DMS79 treated with DMSO at 0.1 percent for 48 hours (cell line): ENCODE measurements around the gene PHF2.

Source experiments
- DNase-seq: peaks from one replicate; lab custom pipeline; 2025; lab: John Stamatoyannopoulos, UW

PHF2 gene

DNA sequence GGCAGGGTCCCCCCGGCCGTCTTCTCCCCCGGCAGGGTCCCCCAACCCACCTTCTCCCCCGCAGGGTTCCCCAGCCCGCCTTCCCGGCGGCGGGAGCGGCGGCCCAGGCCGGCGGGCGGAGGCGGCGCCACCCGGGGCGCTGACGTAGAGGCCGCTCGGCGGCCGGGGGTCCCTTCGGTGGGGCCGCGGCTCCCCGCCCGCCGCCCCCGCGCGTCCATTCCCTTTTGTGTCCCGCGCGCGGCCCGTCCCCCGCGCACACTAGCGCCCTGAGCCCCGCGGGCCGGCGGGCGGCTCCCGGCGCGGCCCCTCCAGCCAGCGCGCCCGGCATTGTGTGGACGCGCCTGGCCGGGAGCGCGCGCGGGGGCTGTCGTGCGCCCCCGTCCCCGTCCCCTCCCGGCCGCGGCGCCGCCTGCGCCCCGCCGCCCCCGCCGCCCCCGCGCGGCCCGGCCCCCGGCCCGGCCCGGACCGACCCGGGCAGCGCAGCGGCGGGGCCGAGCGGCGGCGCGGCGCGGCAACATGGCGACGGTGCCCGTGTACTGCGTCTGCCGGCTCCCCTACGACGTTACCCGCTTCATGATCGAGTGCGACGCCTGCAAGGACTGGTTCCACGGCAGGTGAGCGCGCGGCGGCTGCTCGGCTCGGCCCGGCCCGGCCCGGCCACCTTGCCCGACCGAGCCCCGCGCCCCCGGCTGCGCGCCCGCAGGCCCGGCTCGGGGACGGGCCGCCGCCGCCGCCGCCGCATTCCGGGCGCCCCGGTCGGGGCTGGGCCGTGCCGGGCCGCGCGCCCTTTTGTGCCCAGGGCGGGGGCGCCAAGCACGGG, at the start of gene PHF2:
Gene PHF2, plus strand, starts transcription at position 327 of the 820 bp plus-strand sequence. Its CDS starts 190 bp downstream, at position 517.
- no peak for DNase-seq

DNA sequence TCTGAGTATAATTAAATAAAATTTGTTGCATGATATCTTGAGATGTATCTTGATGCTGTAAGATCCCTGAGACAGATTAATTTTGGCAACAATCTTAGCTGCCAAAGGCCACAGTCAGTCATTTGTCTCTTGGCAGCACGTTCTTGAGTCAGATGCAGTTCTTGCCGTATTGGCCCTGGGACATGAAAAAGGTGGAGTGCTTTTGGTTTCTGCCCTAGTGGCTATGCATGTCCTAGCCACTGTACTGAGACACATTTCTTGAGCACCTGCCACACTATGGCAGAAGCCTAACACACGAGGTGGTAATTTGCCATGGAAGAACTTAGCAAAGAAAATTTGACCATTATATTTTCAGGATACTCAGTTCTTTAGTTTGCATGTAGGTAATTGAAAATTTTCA, 45.0 kb upstream of the PHF2 start:
- no peak for DNase-seq

DNA sequence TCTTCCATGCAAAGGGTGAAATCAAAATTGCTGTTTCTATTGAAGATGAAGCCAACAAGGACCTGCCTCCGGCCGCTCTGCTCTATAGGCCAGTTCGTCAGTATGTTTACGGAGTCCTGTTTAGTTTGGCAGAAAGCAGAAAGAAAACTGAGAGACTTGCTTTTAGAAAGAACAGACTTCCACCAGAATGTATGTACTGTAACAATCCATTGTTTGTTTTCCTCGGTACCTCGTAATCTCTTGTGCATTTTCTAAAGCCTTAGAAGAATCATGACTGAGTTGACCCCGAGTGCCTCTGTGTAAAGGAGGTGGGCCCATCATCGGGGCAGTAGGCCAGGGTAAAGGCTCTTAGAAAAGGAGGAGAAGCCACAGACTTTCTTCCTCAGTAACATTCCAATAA, 44.2 kb upstream of the PHF2 start:
- DNase-seq: no peak

GRCh38 chr9:93533863-93534262, 42.5 kb upstream of the PHF2 start:
- no peak for DNase-seq

- no peak for DNase-seq
Measured at GRCh38 chr9:93536167-93536566, 40.2 kb upstream of the PHF2 start.

DNA sequence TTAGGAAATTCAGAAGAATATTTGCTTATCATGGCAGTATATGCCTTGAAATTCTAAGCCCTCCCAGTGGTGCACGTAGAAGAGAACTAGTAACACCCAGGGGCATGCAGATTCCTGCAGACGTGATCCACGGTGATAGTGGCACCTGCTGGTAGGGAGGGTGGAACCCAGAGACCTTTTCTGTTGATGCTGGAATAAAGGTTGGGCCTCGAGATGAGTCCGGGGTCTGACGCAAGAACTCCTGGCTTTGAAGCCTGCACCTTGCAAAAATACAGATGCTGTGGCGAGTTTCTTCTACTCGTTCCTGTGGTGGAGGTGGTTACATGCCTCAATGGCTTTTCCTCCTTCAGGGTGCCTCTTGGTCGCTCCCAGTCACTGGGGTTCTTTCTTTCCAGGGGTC, 39.5 kb upstream of the PHF2 start:
- no peak for DNase-seq

DNA sequence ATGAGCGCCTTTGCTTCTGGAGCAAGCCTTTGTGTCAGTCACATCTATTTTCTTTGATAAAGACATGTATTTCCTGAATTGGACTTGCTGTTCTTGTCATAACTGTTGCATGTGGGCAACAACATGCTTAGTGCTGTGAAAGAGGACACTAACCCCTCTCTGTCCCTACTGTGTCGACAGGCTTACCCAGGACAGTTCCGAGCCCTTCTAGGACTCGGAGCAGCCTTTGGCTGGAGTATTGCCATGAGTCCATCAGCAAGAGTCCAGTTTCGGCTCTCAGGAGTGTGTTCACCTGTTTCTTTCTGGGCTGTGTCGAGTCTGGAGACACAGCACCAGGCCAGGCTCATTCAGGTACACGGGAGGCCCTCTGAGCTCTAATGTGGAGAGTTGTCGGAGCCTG, 36.1 kb upstream of the PHF2 start:
- DNase-seq: no peak

GRCh38 chr9:93541005-93541404, 35.4 kb upstream of the PHF2 start:
- no peak for DNase-seq

DNA sequence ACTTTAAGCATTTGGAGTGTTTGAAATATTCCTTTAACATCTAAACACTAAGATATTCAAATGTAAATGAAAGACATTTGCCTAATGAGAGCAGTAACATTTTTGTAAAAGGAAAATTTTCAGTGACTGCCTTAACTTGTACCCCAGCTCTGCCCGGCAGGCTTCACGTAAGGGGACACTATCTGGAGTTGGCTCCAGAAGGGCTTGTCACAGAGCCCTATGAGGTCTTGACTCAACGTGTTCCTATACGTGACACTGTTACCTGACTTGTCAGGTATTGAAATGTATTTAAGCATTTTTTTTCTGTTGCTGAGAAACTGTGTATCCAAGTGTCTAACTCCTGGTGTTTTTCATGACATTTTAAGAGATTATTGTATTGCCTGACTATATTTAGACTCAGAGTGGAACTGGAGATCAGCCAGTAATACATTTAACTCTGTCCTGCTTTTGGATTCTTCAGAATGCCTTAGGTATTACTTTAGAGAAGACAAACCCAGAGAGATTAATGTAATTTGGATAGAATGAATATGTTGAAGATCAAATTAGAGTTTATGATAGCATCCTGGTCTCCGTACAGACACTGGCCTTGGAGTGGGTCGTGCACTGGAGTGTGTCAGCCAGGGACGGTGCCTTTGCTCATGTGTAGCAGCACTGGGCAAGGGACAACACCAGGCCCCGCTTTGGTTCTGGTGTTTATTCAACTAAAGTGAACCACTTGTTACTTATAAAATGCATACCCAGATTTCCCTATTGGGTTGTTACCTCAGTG, 34.6 kb upstream of the PHF2 start:
- no peak for DNase-seq

GRCh38 chr9:93543117-93543516, 33.3 kb upstream of the PHF2 start:
- DNase-seq: no peak

- no peak for DNase-seq
Measured at GRCh38 chr9:93546356-93546755, 30.0 kb upstream of the PHF2 start.

DNA sequence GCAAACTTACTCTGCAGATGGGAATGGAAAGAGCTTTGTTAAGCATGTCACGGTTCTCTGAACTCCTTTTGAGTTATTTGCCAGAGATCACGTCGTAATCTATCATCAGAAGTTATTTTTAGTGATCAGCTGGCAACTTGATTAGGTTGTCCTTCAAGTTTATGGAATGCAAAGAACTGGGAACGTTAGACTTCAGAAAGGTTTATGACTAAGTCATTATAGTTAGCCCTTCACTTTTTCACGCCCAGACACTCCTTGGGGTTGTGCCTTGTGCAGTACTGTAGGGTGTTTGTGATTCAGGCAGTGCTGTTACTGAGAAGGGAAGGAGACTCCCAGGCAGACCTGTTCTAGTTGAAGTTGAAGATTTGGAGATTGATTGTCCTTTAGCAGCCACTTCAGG, 26.8 kb upstream of the PHF2 start:
- no peak for DNase-seq

GRCh38 chr9:93552923-93553322, 23.5 kb upstream of the PHF2 start:
- DNase-seq: no peak

GRCh38 chr9:93555370-93555769, 21.0 kb upstream of the PHF2 start:
- DNase-seq: no peak

DNA sequence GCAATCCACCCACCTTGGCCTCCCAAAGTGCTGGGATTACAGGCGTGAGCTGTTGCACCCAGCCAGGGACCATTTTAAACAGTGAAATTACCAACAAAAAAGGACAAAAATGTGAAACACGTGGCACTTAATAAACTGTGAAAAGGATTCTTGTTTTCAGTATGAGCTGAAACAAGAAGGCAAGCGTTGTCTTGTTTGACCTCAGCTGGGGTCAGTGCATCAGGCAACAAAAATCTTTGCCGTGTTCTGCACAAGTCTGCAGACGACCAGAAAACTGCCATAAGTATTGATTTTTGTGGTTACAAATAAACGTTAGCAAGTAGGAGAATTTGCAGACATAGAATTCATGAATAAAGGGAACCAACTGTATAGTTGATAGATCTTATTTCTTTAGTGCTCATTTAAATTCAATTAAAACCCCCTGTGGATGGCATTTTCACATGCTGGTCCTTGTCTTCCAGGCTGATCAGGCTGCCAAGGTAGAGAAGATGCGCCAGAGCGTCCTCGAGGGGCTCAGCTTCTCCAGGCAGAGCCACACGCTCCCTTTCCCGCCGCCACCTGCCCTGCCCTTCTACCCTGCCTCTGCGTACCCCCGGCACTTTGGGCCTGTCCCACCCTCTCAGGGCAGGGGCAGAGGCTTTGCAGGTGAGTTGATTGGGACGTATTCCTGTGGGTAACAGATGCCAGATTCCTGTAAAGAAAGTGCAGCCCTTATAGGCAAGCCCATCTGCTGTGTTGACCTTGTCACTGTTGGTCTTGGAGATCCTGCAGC, 18.8 kb upstream of the PHF2 start:
- DNase-seq: no peak

- DNase-seq: no peak
Measured at GRCh38 chr9:93558503-93558902, 17.9 kb upstream of the PHF2 start.

GRCh38 chr9:93560991-93561390, 15.4 kb upstream of the PHF2 start:
- DNase-seq: no peak

- peak; percentile 69 for DNase-seq
Measured at GRCh38 chr9:93562157-93562556, 14.2 kb upstream of the PHF2 start.

- no peak for DNase-seq
Measured at GRCh38 chr9:93565089-93565488, 11.3 kb upstream of the PHF2 start.

DNA sequence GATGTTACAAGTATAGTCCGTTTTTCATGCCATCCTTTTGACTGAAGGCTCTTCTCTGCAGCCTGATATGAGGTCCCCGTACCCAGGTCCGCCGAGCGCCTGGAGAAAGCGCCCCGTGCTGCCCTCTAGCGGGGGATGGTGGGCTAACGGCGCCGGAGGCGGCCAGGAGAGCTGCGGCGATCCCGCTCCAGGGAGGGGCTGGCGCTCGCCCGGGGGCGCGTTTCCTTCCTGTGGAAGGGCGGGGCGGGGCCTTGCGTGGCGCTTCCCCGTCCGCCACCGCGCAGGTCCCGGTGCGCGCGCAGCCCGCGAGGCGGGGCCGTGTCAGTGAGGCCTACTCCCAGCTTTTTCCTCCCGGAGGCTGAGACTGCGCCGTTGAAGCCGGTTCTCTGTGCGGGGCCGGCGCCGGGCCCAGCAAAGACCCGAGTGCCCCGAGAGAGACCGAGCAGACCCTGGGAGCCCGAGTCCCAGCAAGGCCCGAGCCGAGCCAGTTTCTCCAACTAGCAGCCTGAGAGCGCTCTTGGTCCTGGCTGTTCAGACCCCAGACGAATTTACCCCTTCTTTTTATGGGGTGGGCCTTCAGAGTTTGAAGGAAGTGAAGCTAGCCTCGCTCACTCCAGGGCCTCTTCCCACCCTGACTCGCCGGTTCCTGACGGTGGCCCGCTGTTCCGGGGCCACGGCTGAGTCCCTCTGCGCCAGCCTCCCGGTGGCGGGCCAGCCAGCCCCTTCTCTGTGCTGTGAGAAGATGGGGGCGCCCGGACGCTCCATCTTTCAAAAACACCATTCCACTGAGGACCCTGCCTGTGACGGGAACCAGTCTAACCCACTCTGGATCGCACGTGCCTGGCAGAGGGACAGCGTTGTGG, 9.7 kb upstream of the PHF2 start:
- peak; percentile 77 for DNase-seq

DNA sequence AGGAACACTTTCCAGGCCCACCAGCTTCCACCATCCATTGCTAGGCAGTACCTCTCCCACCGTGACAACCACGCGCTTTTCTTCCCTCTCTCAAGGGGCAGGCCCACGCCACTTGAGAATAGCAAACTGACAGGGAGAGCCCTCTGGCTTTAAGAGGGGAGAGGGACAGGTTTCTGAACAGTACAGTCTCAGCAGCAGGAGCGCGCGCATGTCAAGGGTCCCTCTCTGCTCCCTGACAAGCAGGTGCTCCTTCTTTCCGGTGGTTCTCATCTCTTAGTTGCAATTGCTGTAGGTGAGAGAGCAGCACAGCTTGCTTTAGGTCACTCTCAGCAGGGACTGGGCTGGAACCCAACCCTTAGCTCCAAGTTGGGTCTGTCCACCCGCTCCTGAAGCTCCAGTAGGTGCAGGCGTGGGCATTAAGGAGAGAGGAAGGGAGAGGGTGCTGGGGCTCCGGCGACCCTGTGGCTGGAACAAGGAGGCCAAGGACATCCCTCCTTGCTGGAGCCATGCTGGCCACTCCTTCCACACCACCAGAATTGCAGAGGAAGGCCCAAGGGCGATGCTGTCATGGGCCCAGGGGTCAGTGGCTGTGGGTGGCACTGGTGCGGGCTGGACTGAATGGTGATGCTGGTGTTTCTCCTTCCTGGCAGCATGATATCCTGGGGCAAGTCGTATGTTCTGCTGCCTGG, 9.0 kb upstream of the PHF2 start:
- peak; percentile 54 for DNase-seq
